CD14-positive monocyte (primary cell): ENCODE measurements around the gene GSTM2. TPM values are rescaled to one million over a fixed set of nuclear protein-coding genes. Genes with fewer than 3 reads are reported as not detected.
"Not testable (repeated sequence)": the region's sequence is repeated elsewhere in the genome, so short reads cannot be mapped to it uniquely, and the experiment has no call there.

Source experiments
- DNase-seq, 3 donors: peaks; one replicate each; pipeline ENCODE4 v3.0.0-alpha.2; 2011 to 2022
- H2AFZ ChIP-seq: 2 replicates; pipeline ENCODE4 v1.6.0; 2012; ENCODE audit warnings: mild to moderate bottlenecking, low read depth, low read length, inconsistent platforms; ENCODE audit not compliant: insufficient read depth, poor library complexity, severe bottlenecking
- H3K27ac ChIP-seq, 2 donors: 1 replicate in 1 of 2; 2 replicates in 1 of 2; pipeline ENCODE4 v1.5.1; 2012 to 2013; ENCODE audit warnings: low read length in 2 of 2, control low read depth in 1 of 2, inconsistent platforms in 1 of 2, low read depth in 1 of 2, mild to moderate bottlenecking in 1 of 2
- H3K27me3 ChIP-seq, 2 donors: one replicate each; pipeline versions ENCODE4 v1.6.0 to v1.6.1; 2011 to 2013; ENCODE audit warnings: low read length in 2 of 2; ENCODE audit not compliant: control insufficient read depth in 2 of 2, insufficient read depth in 2 of 2
- H3K36me3 ChIP-seq, 2 donors: replicated peaks in 1 of 2; 1 replicate in 1 of 2; 2 replicates in 1 of 2; pipeline versions ENCODE4 v1.5.1 to v1.6.1; 2012 to 2013; ENCODE audit warnings: low read length in 2 of 2, control low read depth in 1 of 2, inconsistent platforms in 1 of 2, mild to moderate bottlenecking in 1 of 2; ENCODE audit not compliant: insufficient read depth in 2 of 2, control insufficient read depth in 1 of 2
- H3K4me1 ChIP-seq, 2 donors: 1 replicate in 1 of 2; 2 replicates in 1 of 2; pipeline versions ENCODE4 v1.5.1 to v1.6.1; 2012 to 2013; ENCODE audit warnings: low read length in 2 of 2, control low read depth in 1 of 2, inconsistent platforms in 1 of 2, mild to moderate bottlenecking in 1 of 2, moderate library complexity in 1 of 2; ENCODE audit not compliant: insufficient read depth in 2 of 2, control insufficient read depth in 1 of 2
- H3K4me2 ChIP-seq: replicated peaks from 2 replicates; pipeline ENCODE3; 2012; ENCODE audit warnings: low read length, moderate library complexity, mild to moderate bottlenecking; ENCODE audit not compliant: poor library complexity, severe bottlenecking; ENCODE audit errors: extremely low read depth
- H3K4me3 ChIP-seq, 3 experiments: fragments of 200-600 bp in 1 of 3; sonication (generic) in 1 of 3; replicated peaks in 1 of 3; 1 replicate in 2 of 3; 2 replicates in 1 of 3; pipeline ENCODE4 v1.5.1; 2011 to 2013; ENCODE audit warnings: low read length in 3 of 3, mild to moderate bottlenecking in 3 of 3, control low read depth in 2 of 3, low read depth in 2 of 3, inconsistent platforms in 1 of 3, moderate library complexity in 1 of 3
- H3K79me2 ChIP-seq: 2 replicates; pipeline ENCODE4 v1.6.0; 2012; ENCODE audit warnings: mild to moderate bottlenecking, control low read depth, inconsistent platforms, low read length, moderate library complexity; ENCODE audit not compliant: insufficient read depth
- H3K9ac ChIP-seq: 2 replicates; pipeline ENCODE4 v1.6.0; 2017; ENCODE audit warnings: low read length, mild to moderate bottlenecking; ENCODE audit not compliant: insufficient read depth, poor library complexity, severe bottlenecking
- H3K9me3 ChIP-seq, 2 donors: replicated peaks in 1 of 2; 1 replicate in 1 of 2; 2 replicates in 1 of 2; pipeline versions ENCODE4 v1.5.1 to v1.6.1; 2012 to 2013; ENCODE audit warnings: low read length in 2 of 2, control low read depth in 1 of 2; ENCODE audit not compliant: control insufficient read depth in 1 of 2, insufficient read depth in 1 of 2
- H4K20me1 ChIP-seq: 2 replicates; pipeline ENCODE4 v1.6.0; 2012; ENCODE audit warnings: mild to moderate bottlenecking, low read length, control low read depth, moderate library complexity; ENCODE audit not compliant: insufficient read depth
- H3K27ac Mint-ChIP-seq, 7 donors: one replicate each; pipeline ENCODE4 v1.8.0; 2020; ENCODE audit warnings: mild to moderate bottlenecking in 7 of 7, mixed read lengths in 7 of 7, moderate library complexity in 6 of 7, inconsistent platforms in 2 of 7
- H3K27me3 Mint-ChIP-seq, 3 donors: one replicate each; pipeline ENCODE4 v1.8.0; 2021 to 2022; ENCODE audit warnings: low read depth in 3 of 3, mild to moderate bottlenecking in 3 of 3, mixed read lengths in 3 of 3, moderate library complexity in 3 of 3, inconsistent platforms in 1 of 3
- H3K36me3 Mint-ChIP-seq, 2 donors: one replicate each; pipeline ENCODE4 v1.8.0; 2020; ENCODE audit warnings: mixed read lengths in 2 of 2, inconsistent platforms in 1 of 2, mild to moderate bottlenecking in 1 of 2
- H3K4me1 Mint-ChIP-seq: one replicate; pipeline ENCODE4 v1.8.0; 2020; ENCODE audit warnings: mild to moderate bottlenecking, mixed read lengths
- H3K4me3 Mint-ChIP-seq, 2 donors: one replicate each; pipeline ENCODE4 v1.8.0; 2020; ENCODE audit warnings: mild to moderate bottlenecking in 2 of 2, mixed read lengths in 2 of 2, moderate library complexity in 1 of 2
- H3K9me3 Mint-ChIP-seq, 7 donors: one replicate each; pipeline ENCODE4 v1.8.0; 2020 to 2022; ENCODE audit warnings: mixed read lengths in 7 of 7, mild to moderate bottlenecking in 6 of 7, moderate library complexity in 6 of 7, inconsistent platforms in 2 of 7
- WGBS: methylation state at CpG from one replicate; pipeline ENCODE4 v1.1.5; 2013; ENCODE audit warnings: missing lambda C conversion rate; ENCODE audit not compliant: insufficient coverage; 5-methylcytosine and 5-hydroxymethylcytosine counted together
- intact Hi-C, 2 donors: fragments of 100-400 bp; cut with micrococcal nuclease; formaldehyde crosslinking; loops; one replicate each; pipeline versions ENCODE4 v1.15.0 to v1.15.1; 2023
- polyA plus RNA-seq, 3 donors: library from polyadenylated mRNA; depleted of rRNA in 1 of 3; unstranded in 2 of 3; stranded (reverse) in 1 of 3; fragments of 300-500 nt in 2 of 3; fragments of >200 nt in 1 of 3; fragmentation: Illumina TruSeq in 2 of 3; gene quantifications; 1 replicate in 2 of 3; 2 replicates in 1 of 3; pipeline ENCODE4 v1.2.3, GENCODE V29; 2012 to 2021

Gene GSTM2
- polyA plus RNA-seq, 3 donors: 1.5 to 12.0 (median 6.3) TPM

DNA sequence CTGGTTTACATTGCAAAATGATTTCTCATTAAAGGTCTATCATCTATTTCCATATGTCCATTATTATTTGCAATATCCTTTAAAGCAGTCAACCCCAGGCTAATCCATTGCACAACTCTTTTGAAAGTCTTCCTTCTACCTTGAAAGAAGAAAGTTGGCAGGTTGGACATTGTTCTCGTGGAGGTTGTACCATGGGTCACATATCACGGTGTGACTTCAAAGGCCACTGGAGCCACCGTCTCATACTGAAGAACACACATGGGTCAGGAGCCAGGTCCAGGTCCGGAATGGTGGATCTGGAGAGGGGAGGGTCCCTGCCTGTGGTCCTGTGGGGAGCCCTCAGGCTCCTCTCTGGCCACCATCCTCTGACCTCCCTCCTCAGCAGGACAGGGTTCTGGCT is 18.0 kb downstream of the GSTM2 start:
- H3K9ac ChIP-seq, H3K4me1 ChIP-seq, H3K4me2 ChIP-seq, H3K36me3 ChIP-seq, H3K27ac Mint-ChIP-seq, H4K20me1 ChIP-seq, H3K27me3 Mint-ChIP-seq, H3K4me1 Mint-ChIP-seq, DNase-seq, H3K27ac ChIP-seq, H3K4me3 Mint-ChIP-seq, intact Hi-C loops, H3K4me3 ChIP-seq, H3K79me2 ChIP-seq, H3K36me3 Mint-ChIP-seq, H3K27me3 ChIP-seq, H3K9me3 ChIP-seq, H2AFZ ChIP-seq: not testable (repeated sequence)
- WGBS: no CpG with 5 or more reads among the region's 4 CpGs
- H3K9me3 Mint-ChIP-seq: peaks cover 0 to 11% (median 7%) of the 10 kb centered on the region in 7 donors

DNA sequence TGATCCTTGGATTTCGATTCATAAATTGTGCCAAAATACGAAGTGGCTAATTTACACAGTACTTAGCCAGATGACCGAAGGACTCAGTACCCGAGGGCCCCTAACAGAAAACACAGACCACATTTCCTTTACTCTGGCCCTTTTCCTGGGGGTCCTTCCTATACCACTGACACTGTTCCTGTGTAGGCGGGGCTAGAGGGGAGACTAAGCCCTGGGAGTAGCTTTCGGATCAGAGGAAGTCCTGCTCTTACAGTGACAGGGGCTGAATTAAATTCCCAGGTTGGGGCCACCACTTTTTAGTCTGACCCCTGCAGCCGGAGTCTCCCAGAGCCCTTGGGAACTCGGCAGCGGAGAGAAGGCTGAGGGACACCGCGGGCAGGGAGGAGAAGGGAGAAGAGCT is 19.3 kb downstream of the GSTM2 start:
- peak overlapping the region in 1 of 2 donors; percentile 38 for H3K27ac ChIP-seq
- H3K9ac ChIP-seq: not testable (repeated sequence)

More for the DNA sequence above, 19.3 kb downstream of the GSTM2 start:
- H3K4me1 ChIP-seq, H3K36me3 Mint-ChIP-seq, H3K79me2 ChIP-seq, DNase-seq, H3K4me1 Mint-ChIP-seq, H3K4me3 ChIP-seq, H2AFZ ChIP-seq, H3K9me3 ChIP-seq, H3K27me3 ChIP-seq, H4K20me1 ChIP-seq, H3K4me2 ChIP-seq, H3K27me3 Mint-ChIP-seq, intact Hi-C loops, H3K36me3 ChIP-seq: not testable (repeated sequence)
- H3K27ac Mint-ChIP-seq: peak overlapping the region in 5 of 7 donors; percentile 28 to 85 (median 81)
- 100% methylated on average over 1 of the region's 11 CpGs for WGBS
- peaks cover 0 to 11% (median 7%) of the 10 kb centered on the region in 7 donors for H3K9me3 Mint-ChIP-seq
- H3K4me3 Mint-ChIP-seq: peak overlapping the region in 1 of 2 donors; percentile 96
